Measurements from ENCODE around the gene HNF4A. TPM values are rescaled to one million over a fixed set of nuclear protein-coding genes. Genes with fewer than 3 reads are reported as not detected.
A peak's percentile ranks its signal among the peaks of the same experiment; 100 is the strongest.

The HNF4A gene
- total and polyA plus RNA-seq, 2 donors (not counting 1 experiment from before 2014, with no cell fraction given) = not detected

DNA sequence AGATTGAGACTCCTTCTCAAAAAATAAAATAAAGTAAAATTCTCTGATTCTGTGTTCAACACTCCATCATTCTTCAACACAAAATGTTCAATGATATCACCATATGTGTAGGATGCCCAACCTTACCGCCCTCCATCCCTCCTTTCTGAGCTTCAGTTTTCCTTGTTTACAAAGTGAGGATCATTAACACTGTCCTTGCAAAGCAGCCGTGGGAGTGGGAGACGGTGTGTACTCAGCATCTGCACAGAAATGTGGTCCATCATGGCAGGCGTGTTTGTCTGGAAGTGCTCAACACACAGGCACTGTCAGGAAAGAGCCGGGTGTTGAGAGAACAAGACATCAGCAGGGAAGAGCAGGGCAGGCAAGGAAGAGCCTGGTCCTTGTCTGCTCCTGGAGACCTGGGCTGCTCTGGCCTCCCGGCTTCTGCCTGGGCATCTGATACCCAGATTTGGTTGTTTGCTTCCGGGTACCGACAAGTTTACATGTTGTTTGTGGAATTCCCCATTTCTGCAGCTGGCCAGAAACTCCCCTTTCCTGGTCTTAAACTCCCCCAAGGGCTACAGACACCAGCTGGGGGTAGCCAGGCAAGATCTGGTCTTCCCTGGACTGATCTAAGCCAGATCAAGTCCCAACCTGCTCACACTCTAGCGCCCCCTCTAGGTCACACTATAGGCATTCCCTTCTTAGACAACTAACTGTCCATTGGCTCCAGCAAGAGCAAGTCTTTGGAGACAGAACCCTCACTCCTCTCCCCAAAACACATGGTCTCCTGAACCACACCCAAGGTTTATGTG is 93.5 kb downstream of the HNF4A start:
- no peaks in the 10 kb centered on the region for H4K20me1 ChIP-seq (ENCODE audit: control insufficient read depth, insufficient read depth, low read length, poor library complexity, severe bottlenecking)
- H3K27ac Mint-ChIP-seq = no peak overlapping the region
- no peaks in the 10 kb centered on the region for H3K9me3 Mint-ChIP-seq (ENCODE audit: insufficient read depth)
- H3K4me1 Mint-ChIP-seq = peaks cover 3% of the 10 kb centered on the region
- no peak for ATAC-seq (ENCODE audit: low read depth)
- no peaks in the 10 kb centered on the region for H3K36me3 ChIP-seq (replicated peaks in 1 of 2; ENCODE audit: control extremely low read depth in 1 of 2, control insufficient read depth in 1 of 2, extremely low read depth in 1 of 2, insufficient read depth in 2 of 2, low read length in 1 of 2)
- no peak overlapping the region for H3K4me2 ChIP-seq (replicated peaks; ENCODE audit: low read depth, low read length, poor library complexity, severe bottlenecking)
- TF ChIP-seq EZH2 (IDR thresholded peaks at IDR 0.05; ENCODE audit: borderline replicate concordance, insufficient read depth, low read depth, low read length, poor library complexity, severe bottlenecking) (no peak), CTCF (IDR thresholded peaks at IDR 0.05) (peak; percentile 24)
- H3K4me3 Mint-ChIP-seq = no peak overlapping the region
- ChIA-PET POLR2A (no interaction called here), CTCF (no interaction called here)
- H3K9ac ChIP-seq (ENCODE audit: low read length) = no peak overlapping the region
- no peak overlapping the region for H2AFZ ChIP-seq (ENCODE audit: insufficient read depth, low read depth, low read length, poor library complexity, severe bottlenecking)
- no peaks in the 10 kb centered on the region for H3K79me2 ChIP-seq (ENCODE audit: control insufficient read depth, insufficient read depth, low read length)
- intact Hi-C loops (cut with micrococcal nuclease) = no loop called here
- peaks cover 0 to 2% (median 0%) of the 10 kb centered on the region in 4 experiments for H3K27me3 ChIP-seq (replicated peaks in 1 of 4; ENCODE audit: control extremely low read depth in 1 of 4, control insufficient read depth in 3 of 4, insufficient read depth in 4 of 4, low read length in 3 of 4)
- 78% methylated on average over 9 of the region's 9 CpGs for WGBS (ENCODE audit: insufficient coverage)
- H3K4me3 ChIP-seq (ENCODE audit: control extremely low read depth in 1 of 5, extremely low read depth in 1 of 5, insufficient read depth in 1 of 5, low read depth in 2 of 5, low read length in 4 of 5) = no peak overlapping the region
- peak; percentile 31 for DNase-seq
- no peaks in the 10 kb centered on the region for H3K4me1 ChIP-seq (ENCODE audit: control insufficient read depth in 2 of 2, insufficient read depth in 2 of 2, low read length in 2 of 2)
- no peak overlapping the region for H3K27ac ChIP-seq (ENCODE audit: low read length in 2 of 2)
- no peaks in the 10 kb centered on the region for H3K9me3 ChIP-seq (ENCODE audit: control extremely low read depth in 1 of 3, control insufficient read depth in 2 of 3, insufficient read depth in 1 of 3, low read length in 2 of 3)
- H3K27me3 Mint-ChIP-seq = peaks cover 9% of the 10 kb centered on the region

DNA sequence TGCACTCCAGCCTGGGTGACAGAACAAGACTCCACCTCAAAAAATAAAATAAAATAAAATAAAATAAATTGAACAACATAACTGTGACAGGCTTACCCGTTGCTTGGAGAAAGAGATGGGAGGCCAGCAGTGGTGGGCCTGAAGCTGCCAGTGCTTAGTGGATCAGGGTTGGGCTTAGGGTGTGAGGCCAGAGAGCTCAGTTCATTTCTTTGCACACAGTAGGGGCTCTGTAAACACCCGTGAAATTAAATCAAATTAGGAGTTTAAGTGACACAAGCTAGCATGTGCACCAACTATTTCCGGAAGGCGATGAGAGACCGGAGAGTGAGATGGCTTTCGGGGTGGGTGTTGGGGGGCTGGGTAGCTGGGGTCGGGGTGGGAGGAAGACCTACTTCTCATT is 94.4 kb downstream of the HNF4A start:
- no peaks in the 10 kb centered on the region for H3K9me3 ChIP-seq (ENCODE audit: control extremely low read depth in 1 of 3, control insufficient read depth in 2 of 3, insufficient read depth in 1 of 3, low read length in 2 of 3)
- H3K4me3 ChIP-seq (ENCODE audit: control extremely low read depth in 1 of 5, extremely low read depth in 1 of 5, insufficient read depth in 1 of 5, low read depth in 2 of 5, low read length in 4 of 5) = no peak overlapping the region
- Mint-ChIP-seq H3K9me3 (ENCODE audit: insufficient read depth) (no peaks in the 10 kb centered on the region), H3K4me1 (peaks cover 3% of the 10 kb centered on the region), H3K27ac (no peak overlapping the region), H3K4me3 (no peak overlapping the region), H3K27me3 (peaks cover 9% of the 10 kb centered on the region)
- ATAC-seq (ENCODE audit: low read depth) (no peak), DNase-seq (no peak)
- no peaks in the 10 kb centered on the region for H3K4me1 ChIP-seq (ENCODE audit: control insufficient read depth in 2 of 2, insufficient read depth in 2 of 2, low read length in 2 of 2)
- ChIA-PET POLR2A (no interaction called here), CTCF (interaction anchor here (1.2 kb wide), 1 partner anchor 10 kb away, joined by 4 read pairs; no protein-coding TSS in a partner anchor)
- no peaks in the 10 kb centered on the region for H3K79me2 ChIP-seq (ENCODE audit: control insufficient read depth, insufficient read depth, low read length)
- no peak overlapping the region for H3K9ac ChIP-seq (ENCODE audit: low read length)
- H3K36me3 ChIP-seq (replicated peaks in 1 of 2; ENCODE audit: control extremely low read depth in 1 of 2, control insufficient read depth in 1 of 2, extremely low read depth in 1 of 2, insufficient read depth in 2 of 2, low read length in 1 of 2) = no peaks in the 10 kb centered on the region
- 93% methylated on average over 6 of the region's 7 CpGs for WGBS (ENCODE audit: insufficient coverage)
- H3K27ac ChIP-seq (ENCODE audit: low read length in 2 of 2) = no peak overlapping the region
- no peak overlapping the region for H2AFZ ChIP-seq (ENCODE audit: insufficient read depth, low read depth, low read length, poor library complexity, severe bottlenecking)
- TF ChIP-seq CTCF (IDR thresholded peaks at IDR 0.05) = no peak
- no peak for TF ChIP-seq EZH2 (IDR thresholded peaks at IDR 0.05; ENCODE audit: borderline replicate concordance, insufficient read depth, low read depth, low read length, poor library complexity, severe bottlenecking)
- peaks cover 0 to 2% (median 0%) of the 10 kb centered on the region in 4 experiments for H3K27me3 ChIP-seq (replicated peaks in 1 of 4; ENCODE audit: control extremely low read depth in 1 of 4, control insufficient read depth in 3 of 4, insufficient read depth in 4 of 4, low read length in 3 of 4)
- intact Hi-C loops (cut with micrococcal nuclease) = no loop called here
- no peaks in the 10 kb centered on the region for H4K20me1 ChIP-seq (ENCODE audit: control insufficient read depth, insufficient read depth, low read length, poor library complexity, severe bottlenecking)
- no peak overlapping the region for H3K4me2 ChIP-seq (replicated peaks; ENCODE audit: low read depth, low read length, poor library complexity, severe bottlenecking)

Data from B cell (primary cell).